Sciatic nerve (tissue), 2 donors: ENCODE data around the gene PARD3. TPM values are rescaled to one million over a fixed set of nuclear protein-coding genes. Genes with fewer than 3 reads are reported as not detected.

Experiments
- ATAC-seq: fragments of 200-7000 bp; cut with Tn5 transposase; one replicate; pipeline ENCODE4 v1.9.1; 2020; ENCODE audit warnings: mild to moderate bottlenecking, moderate library complexity
- DNase-seq: peaks from one replicate; pipeline ENCODE4 v3.0.0-alpha.2; 2020; ENCODE audit warnings: low spot score
- intact Hi-C: fragments of 100-400 bp; cut with DNase I; formaldehyde crosslinking; loops from one replicate; pipeline ENCODE4 v1.14.2; 2022
- total RNA-seq: library from RNA; stranded (reverse); fragmentation: NEBNext Ultra II Directional; extraction: Animal tissue kit (Norgen Biotek cat#: 25700); gene quantifications from one replicate; pipeline ENCODE4 v1.2.1, GENCODE V29; 2021
- donor health status: DM: no; HTN: no; CAD: no.
- donor health status: DM: no; HTN: no; CAD: no.

PARD3 gene
- total RNA-seq, 1 donor from 2014 or later = 46.1 TPM

- peak; percentile 67 for ATAC-seq
- intact Hi-C loops = no loop called here
- no peak for DNase-seq
Measured at GRCh38 chr10:34687434-34688210, 127.5 kb downstream of the PARD3 start.

- peak; percentile 61 for ATAC-seq
- intact Hi-C loops = no loop called here
- DNase-seq = no peak
Measured at GRCh38 chr10:34682580-34682979, 132.5 kb downstream of the PARD3 start.

- DNase-seq (no peak), ATAC-seq (no peak)
- intact Hi-C loops = no loop called here
Measured at GRCh38 chr10:34681933-34682332, 133.2 kb downstream of the PARD3 start.

- intact Hi-C loops = no loop called here
- no peak for DNase-seq
- no peak for ATAC-seq
Measured at GRCh38 chr10:34679177-34679576, 135.9 kb downstream of the PARD3 start.

GRCh38 chr10:34677591-34677990 lies 137.5 kb downstream of the PARD3 start:
- intact Hi-C loops = no loop called here

GRCh38 chr10:34677132-34677531 lies 138.0 kb downstream of the PARD3 start:
- ATAC-seq (no peak), DNase-seq (no peak)
- intact Hi-C loops = no loop called here

More at GRCh38 chr10:34677591-34677990, 137.5 kb downstream of the PARD3 start:
- DNase-seq (no peak), ATAC-seq (no peak)

- DNase-seq = no peak
- intact Hi-C loops = no loop called here
- ATAC-seq = no peak
Measured at GRCh38 chr10:34674176-34674575, 140.9 kb downstream of the PARD3 start.

- ATAC-seq = no peak
- no peak for DNase-seq
- intact Hi-C loops = no loop called here
Measured at GRCh38 chr10:34670081-34670480, 145.0 kb downstream of the PARD3 start.

GRCh38 chr10:34669079-34669478 lies 146.0 kb downstream of the PARD3 start:
- DNase-seq (no peak), ATAC-seq (no peak)
- intact Hi-C loops = no loop called here

GRCh38 chr10:34667177-34667576 lies 147.9 kb downstream of the PARD3 start:
- intact Hi-C loops = no loop called here
- DNase-seq = no peak
- no peak for ATAC-seq

- intact Hi-C loops = no loop called here
- peak; percentile 92 for ATAC-seq
- no peak for DNase-seq
Measured at GRCh38 chr10:34666008-34666704, 148.9 kb downstream of the PARD3 start.

GRCh38 chr10:34664706-34665105 lies 150.4 kb downstream of the PARD3 start:
- intact Hi-C loops = no loop called here
- ATAC-seq (no peak), DNase-seq (no peak)

GRCh38 chr10:34661580-34661979 lies 153.5 kb downstream of the PARD3 start:
- DNase-seq (no peak), ATAC-seq (no peak)
- intact Hi-C loops = no loop called here

GRCh38 chr10:34658934-34659333 lies 156.2 kb downstream of the PARD3 start:
- DNase-seq = no peak
- intact Hi-C loops = no loop called here
- no peak for ATAC-seq

- intact Hi-C loops = no loop called here
- ATAC-seq (no peak), DNase-seq (no peak)
Measured at GRCh38 chr10:34656661-34657060, 158.4 kb downstream of the PARD3 start.

- intact Hi-C loops = no loop called here
- ATAC-seq = peak; percentile 20
- DNase-seq = no peak
Measured at GRCh38 chr10:34655286-34656170, 159.6 kb downstream of the PARD3 start.

- ATAC-seq (no peak), DNase-seq (no peak)
- intact Hi-C loops = no loop called here
Measured at GRCh38 chr10:34654211-34654610, 160.9 kb downstream of the PARD3 start.

- intact Hi-C loops = no loop called here
- DNase-seq (no peak), ATAC-seq (no peak)
Measured at GRCh38 chr10:34653530-34653929, 161.6 kb downstream of the PARD3 start.

- ATAC-seq (peak; percentile 57), DNase-seq (no peak)
- intact Hi-C loops = no loop called here
Measured at GRCh38 chr10:34651416-34652195, 163.5 kb downstream of the PARD3 start.
